ENCODE results near the gene WBP1L. TPM values are rescaled to one million over a fixed set of nuclear protein-coding genes. Genes with fewer than 3 reads are reported as not detected.
"Not testable (repeated sequence)": the region's sequence is repeated elsewhere in the genome, so short reads cannot be mapped to it uniquely, and the experiment has no call there.

Gene WBP1L
- total RNA-seq, 1 experiment from 2014 or later = 23.8 TPM

DNA sequence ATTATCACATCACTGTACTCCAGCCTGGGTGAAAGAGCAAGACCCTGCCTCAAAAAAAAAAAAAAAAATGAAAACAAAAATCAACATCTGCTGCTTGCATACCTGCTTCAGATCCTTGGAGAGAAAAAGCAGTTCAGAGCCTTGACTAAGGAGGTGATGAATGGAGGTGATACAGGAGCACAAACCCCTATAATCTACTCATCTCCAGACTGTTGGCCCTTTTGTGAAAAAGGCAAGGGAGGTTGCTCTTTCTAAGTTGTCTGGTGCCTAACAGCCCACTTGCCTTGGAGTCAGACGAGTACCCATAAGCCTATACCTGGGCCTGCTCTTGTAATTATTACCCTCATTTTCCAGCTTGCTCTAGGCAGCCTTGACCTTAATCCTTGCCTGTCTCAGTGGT, 27.9 kb upstream of the WBP1L start:
- H3K36me3 ChIP-seq (ENCODE audit: low read depth, low read length) = no peaks in the 10 kb centered on the region
- ATAC-seq (no peak), DNase-seq (no peak)
- H3K79me2 ChIP-seq (ENCODE audit: low read length) = peaks cover 19% of the 10 kb centered on the region; the same call in 1 of the 2 replicates
- H4K20me1 ChIP-seq (ENCODE audit: low read length) = no peaks in the 10 kb centered on the region
- CTCF ChIA-PET = no interaction called here
- intact Hi-C loops (cut with micrococcal nuclease) = loop anchor here (2.0 kb wide), 1 partner anchor 69 kb away; no protein-coding TSS in a partner anchor
- H3K27me3 ChIP-seq (ENCODE audit: low read length) = no peaks in the 10 kb centered on the region
- POLR2A ChIA-PET (ENCODE audit: unreplicated experiment) = interaction anchor here (0.6 kb wide), 1 partner anchor 388 kb away, joined by 17 read pairs; no protein-coding TSS in a partner anchor
- no peak overlapping the region for H2AFZ ChIP-seq (ENCODE audit: low read length)
- no peaks in the 10 kb centered on the region for H3F3A ChIP-seq (ENCODE audit: low read length, unreplicated experiment)
- no peak overlapping the region for H3K9ac ChIP-seq (ENCODE audit: low read length)
- no peak overlapping the region; the same call in 1 of the 2 replicates for H3K4me3 ChIP-seq (ENCODE audit: low read length)
- TF ChIP-seq EZH2 (IDR thresholded peaks at IDR 0.05; ENCODE audit: low read length, unreplicated experiment) (no peak), EZH2phosphoT487 (IDR thresholded peaks at IDR 0.05; ENCODE audit: borderline replicate concordance, low read length) (no peak), CTCF (conservative IDR thresholded peaks at IDR 0.05; ENCODE audit: low read depth, low read length) (no peak)
- no peaks in the 10 kb centered on the region for H3K9me2 ChIP-seq (replicated peaks; ENCODE audit: low read length)
- H3K9me3 ChIP-seq (ENCODE audit: low read length) = no peaks in the 10 kb centered on the region
- peaks cover 11% of the 10 kb centered on the region for H3K4me1 ChIP-seq (ENCODE audit: insufficient read depth, low read length)
- no peak overlapping the region for H3K27ac ChIP-seq (ENCODE audit: low read length)
- peak overlapping the region; percentile 99; the same call in 1 of the 2 replicates for H3K4me2 ChIP-seq (ENCODE audit: low read length)
- BruUV-seq (replicated peaks) = no TSS peak

GRCh38 chr10:102716900-102717565, 26.7 kb upstream of the WBP1L start:
- H3K4me2 ChIP-seq (ENCODE audit: low read length); CTCF ChIA-PET; H3K9me3 ChIP-seq (ENCODE audit: low read length); H3K36me3 ChIP-seq (ENCODE audit: low read depth, low read length); BruUV-seq (replicated peaks); H2AFZ ChIP-seq (ENCODE audit: low read length); H3F3A ChIP-seq (ENCODE audit: low read length, unreplicated experiment); H3K4me1 ChIP-seq (ENCODE audit: insufficient read depth, low read length); H3K27ac ChIP-seq (ENCODE audit: low read length); H3K9me2 ChIP-seq (replicated peaks; ENCODE audit: low read length); H3K4me3 ChIP-seq (ENCODE audit: low read length); H3K9ac ChIP-seq (ENCODE audit: low read length); ATAC-seq; H3K27me3 ChIP-seq (ENCODE audit: low read length); intact Hi-C loops (cut with micrococcal nuclease); DNase-seq; POLR2A ChIA-PET (ENCODE audit: unreplicated experiment); H4K20me1 ChIP-seq (ENCODE audit: low read length): not testable (repeated sequence)
- H3K79me2 ChIP-seq (ENCODE audit: low read length) = peaks cover 19% of the 10 kb centered on the region; the same call in 1 of the 2 replicates

- ATAC-seq (no peak), DNase-seq (no peak)
- H3K4me1 ChIP-seq (ENCODE audit: insufficient read depth, low read length) = peaks cover 3% of the 10 kb centered on the region; the same call in 1 of the 2 replicates
- no peaks in the 10 kb centered on the region for H3K27me3 ChIP-seq (ENCODE audit: low read length)
- H3F3A ChIP-seq (ENCODE audit: low read length, unreplicated experiment) = no peaks in the 10 kb centered on the region
- no peak overlapping the region for H3K9ac ChIP-seq (ENCODE audit: low read length)
- H3K36me3 ChIP-seq (ENCODE audit: low read depth, low read length) = no peaks in the 10 kb centered on the region
- peaks cover 19% of the 10 kb centered on the region; the same call in 1 of the 2 replicates for H3K79me2 ChIP-seq (ENCODE audit: low read length)
- ChIA-PET POLR2A (ENCODE audit: unreplicated experiment) (no interaction called here), CTCF (no interaction called here)
- intact Hi-C loops (cut with micrococcal nuclease) = no loop called here
- no peak overlapping the region for H3K4me3 ChIP-seq (ENCODE audit: low read length)
- H3K9me2 ChIP-seq (replicated peaks; ENCODE audit: low read length) = no peaks in the 10 kb centered on the region
- no peak overlapping the region for H3K27ac ChIP-seq (ENCODE audit: low read length)
- BruUV-seq (replicated peaks) = no TSS peak
- H3K4me2 ChIP-seq (ENCODE audit: low read length) = no peak overlapping the region
- H3K9me3 ChIP-seq (ENCODE audit: low read length) = no peaks in the 10 kb centered on the region
- TF ChIP-seq CTCF (conservative IDR thresholded peaks at IDR 0.05; ENCODE audit: low read depth, low read length) (no peak), EZH2 (IDR thresholded peaks at IDR 0.05; ENCODE audit: low read length, unreplicated experiment) (no peak), EZH2phosphoT487 (IDR thresholded peaks at IDR 0.05; ENCODE audit: borderline replicate concordance, low read length) (no peak)
- H2AFZ ChIP-seq (ENCODE audit: low read length) = no peak overlapping the region
- no peaks in the 10 kb centered on the region for H4K20me1 ChIP-seq (ENCODE audit: low read length)
Measured at GRCh38 chr10:102718220-102718619, 25.5 kb upstream of the WBP1L start.

Measured in PC-3 (cell line).